GM19463 (cell line): Measurements from ENCODE around the gene SCN3A.

Experiments used
- ATAC-seq: cut with Tn5 transposase; IDR thresholded peaks from one replicate; pipeline ENCODE4 v1.9.1; 2021; ENCODE audit warnings: mild to moderate bottlenecking, moderate library complexity; ENCODE audit not compliant: unreplicated experiment

The SCN3A gene

GRCh38 chr2:165058476-165059265 is 145.2 kb downstream of the SCN3A start:
- ATAC-seq, result no peak

DNA sequence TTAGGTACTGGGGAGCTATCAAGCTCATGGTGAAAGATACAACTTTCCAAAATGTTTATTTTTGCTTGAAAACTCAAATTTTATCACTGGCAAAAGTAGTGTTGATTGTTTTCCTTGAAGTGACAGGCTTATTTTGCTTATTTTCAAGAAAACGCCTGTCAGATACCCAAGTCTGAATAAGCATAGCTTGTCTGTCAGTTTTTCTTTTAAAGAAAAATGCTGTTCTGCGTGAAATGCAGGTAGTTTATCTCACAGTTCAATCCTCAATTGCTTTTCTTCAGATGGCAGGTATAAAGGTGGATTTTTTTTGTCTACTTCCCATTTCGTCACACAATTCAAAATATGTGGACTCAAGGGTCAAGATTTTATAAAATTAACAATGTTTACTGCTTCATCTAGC is 145.9 kb downstream of the SCN3A start:
- ATAC-seq, result no peak

DNA sequence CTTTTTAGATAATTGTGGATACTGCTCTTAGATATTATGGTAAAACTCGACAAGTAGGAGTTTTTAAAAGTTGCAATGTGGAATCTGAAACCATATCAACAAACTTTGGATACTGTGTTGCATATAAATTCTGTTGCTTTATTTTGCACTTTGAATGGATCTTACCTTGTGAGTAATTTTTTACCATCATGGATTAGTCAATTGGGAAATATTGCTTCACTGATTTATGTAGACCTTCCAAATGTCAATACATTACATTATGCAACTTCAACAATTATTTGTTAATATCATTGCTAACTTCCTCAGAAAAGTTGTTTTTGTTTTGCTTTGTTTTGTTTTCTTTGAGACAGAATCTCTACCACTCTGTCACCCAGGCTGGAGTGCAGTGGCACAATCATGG is 146.5 kb downstream of the SCN3A start:
- ATAC-seq, result no peak

DNA sequence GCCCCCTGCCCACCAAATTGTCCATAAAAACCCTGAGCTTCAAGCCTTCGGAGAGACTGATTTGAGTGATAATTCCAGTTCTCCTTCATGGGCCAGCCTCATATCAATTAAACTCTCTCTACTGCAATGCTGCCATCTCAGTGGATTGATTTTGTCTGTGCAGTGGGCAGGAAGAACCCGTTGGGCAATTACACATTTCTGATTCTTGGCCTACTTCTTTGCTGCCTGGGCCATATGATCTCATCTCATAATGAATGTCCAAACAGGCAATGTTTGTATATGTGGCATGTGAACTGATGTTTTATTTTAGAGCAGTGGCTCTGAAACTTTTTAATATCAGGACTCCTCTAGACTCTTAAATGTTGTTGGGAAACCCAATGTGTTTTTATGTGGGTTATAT is 147.3 kb downstream of the SCN3A start:
- no peak for ATAC-seq

- no peak for ATAC-seq
Measured at GRCh38 chr2:165055082-165055851, 148.6 kb downstream of the SCN3A start.

DNA sequence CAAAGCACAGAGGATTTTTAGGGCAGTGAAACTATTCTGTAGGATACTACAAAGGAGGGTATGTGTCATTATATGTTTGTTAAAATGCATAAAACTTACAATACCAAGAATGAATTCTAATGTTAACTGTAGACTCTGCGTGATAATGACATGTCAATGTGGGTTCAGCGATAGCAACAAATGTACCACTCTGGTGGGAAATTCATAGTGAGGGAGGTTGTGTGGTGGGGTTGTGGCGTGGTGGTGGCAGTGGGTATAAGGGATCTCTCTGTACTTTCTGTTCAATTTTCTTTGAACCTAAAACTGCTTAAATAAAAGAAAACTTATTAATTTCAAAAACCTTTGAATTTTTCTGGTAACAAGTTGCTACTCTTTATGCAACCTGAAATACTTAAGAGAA is 149.2 kb downstream of the SCN3A start:
- ATAC-seq, result no peak

DNA sequence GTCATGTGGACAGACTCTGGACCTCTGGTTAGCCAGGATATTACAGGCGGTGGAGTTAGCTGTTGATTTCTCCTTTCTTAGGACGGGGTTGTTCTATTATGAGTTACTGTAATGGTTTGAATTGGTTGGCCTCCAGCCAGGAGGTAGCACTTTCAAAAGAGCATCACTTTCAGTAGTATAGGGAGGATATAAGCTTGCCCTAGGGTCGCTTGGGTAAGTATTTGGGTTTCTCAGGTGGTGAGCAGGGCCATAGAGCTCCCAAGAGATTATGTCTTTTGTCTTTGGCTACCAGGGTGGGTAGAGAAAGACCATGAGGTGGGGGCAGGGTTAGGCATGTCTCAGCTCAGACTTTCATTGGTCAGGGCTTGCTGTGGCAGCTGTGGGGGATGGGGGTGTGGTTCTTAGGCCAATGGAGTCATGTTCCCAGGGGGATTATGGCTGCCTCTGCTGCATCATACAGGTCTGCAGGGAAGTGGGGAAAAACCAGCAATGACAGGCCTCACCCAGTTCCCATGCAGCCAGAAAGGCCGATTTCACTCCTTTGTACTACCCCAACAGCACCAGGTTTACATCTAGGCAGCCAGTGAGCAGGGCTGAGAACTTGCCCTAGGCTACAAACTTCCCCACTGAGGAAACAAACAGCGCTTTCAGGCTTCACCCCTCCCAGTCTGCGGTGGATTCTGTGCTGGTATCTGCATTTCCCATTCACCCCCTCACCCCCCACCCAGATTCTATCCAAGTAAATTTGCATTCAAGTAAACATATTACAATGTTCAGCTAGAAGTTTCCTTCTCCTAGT is 159.1 kb downstream of the SCN3A start:
- ATAC-seq, result no peak
